H1 (cell line): ENCODE results near the gene RRAS2. TPM values are rescaled to one million over a fixed set of nuclear protein-coding genes. Genes with fewer than 3 reads are reported as not detected.

ENCODE experiments used
- CTBP2 ChIP-seq: IDR thresholded peaks from 2 replicates; pipeline ENCODE4 v1.7.0; 2011; ENCODE audit warnings: borderline replicate concordance, mild to moderate bottlenecking, moderate library complexity, mixed read lengths, low read length; ENCODE audit not compliant: insufficient read depth, insufficient read length
- PHF8 ChIP-seq: fragments of 200-600 bp; sonication (generic); conservative IDR thresholded peaks from 2 replicates; pipeline ENCODE4 v1.7.1; 2012; ENCODE audit warnings: low read depth, mild to moderate bottlenecking, inconsistent platforms, low read length, moderate library complexity
- RAD21 ChIP-seq, 2 experiments: IDR thresholded peaks in 1 of 2; conservative IDR thresholded peaks in 1 of 2; 2 replicates each; pipeline ENCODE4 v1.6.1; 2011; ENCODE audit warnings: low read depth in 2 of 2, low read length in 2 of 2, improper control_type of control experiment in 1 of 2, inconsistent platforms in 1 of 2, mild to moderate bottlenecking in 1 of 2, moderate library complexity in 1 of 2
- RFX5 ChIP-seq: IDR thresholded peaks from 2 replicates; pipeline ENCODE4 v1.6.1; 2011; ENCODE audit warnings: low read depth, low read length, improper control_type of control experiment, borderline replicate concordance
- TAF1 ChIP-seq: IDR thresholded peaks from 2 replicates; pipeline ENCODE4 v1.6.1; 2011; ENCODE audit warnings: mild to moderate bottlenecking, low read depth, low read length
- YY1 ChIP-seq: IDR thresholded peaks from 2 replicates; pipeline ENCODE4 v1.6.1; 2011; ENCODE audit warnings: low read depth, mild to moderate bottlenecking, low read length
- polyA plus RNA-seq, 7 experiments: library from polyadenylated mRNA; depleted of rRNA in 3 of 7; stranded (reverse) in 5 of 7; unstranded in 2 of 7; fragments of >200 nt in 5 of 7; fragments of 200-250 nt in 2 of 7; gene quantifications; 1 replicate in 5 of 7; 2 replicates in 1 of 7; 4 replicates in 1 of 7; pipeline versions ENCODE4 v1.2.1 to v1.2.3, GENCODE V29; 2011 to 2013; ENCODE audit warnings: missing spikeins in 2 of 7, mixed read lengths in 2 of 7
- total RNA-seq: library from RNA; stranded (reverse); fragmentation: NEBNext Ultra II Directional; extraction: Animal tissue kit (Norgen Biotek cat#: 25700); gene quantifications from 2 replicates; pipeline ENCODE4 v1.2.1, GENCODE V29; 2021
- TF ChIP-seq, protein P1 (sequence below): fragments of 300-600 bp; sonication (generic); IDR thresholded peaks from 2 replicates; pipeline ENCODE4 v1.7.1; 2012; ENCODE audit warnings: low read length, moderate library complexity, mild to moderate bottlenecking, inconsistent platforms; ENCODE audit not compliant: insufficient replicate concordance
- TF ChIP-seq, protein P2 (sequence below): IDR thresholded peaks from 2 replicates; pipeline ENCODE4 v1.6.1; 2012; ENCODE audit warnings: low read length, inconsistent platforms

RRAS2 gene
- total and polyA plus RNA-seq, 2 of the 8 experiments (the other 6 are each of a cell fraction or from before 2014, with no cell fraction given), result 72.3 to 234 TPM

DNA sequence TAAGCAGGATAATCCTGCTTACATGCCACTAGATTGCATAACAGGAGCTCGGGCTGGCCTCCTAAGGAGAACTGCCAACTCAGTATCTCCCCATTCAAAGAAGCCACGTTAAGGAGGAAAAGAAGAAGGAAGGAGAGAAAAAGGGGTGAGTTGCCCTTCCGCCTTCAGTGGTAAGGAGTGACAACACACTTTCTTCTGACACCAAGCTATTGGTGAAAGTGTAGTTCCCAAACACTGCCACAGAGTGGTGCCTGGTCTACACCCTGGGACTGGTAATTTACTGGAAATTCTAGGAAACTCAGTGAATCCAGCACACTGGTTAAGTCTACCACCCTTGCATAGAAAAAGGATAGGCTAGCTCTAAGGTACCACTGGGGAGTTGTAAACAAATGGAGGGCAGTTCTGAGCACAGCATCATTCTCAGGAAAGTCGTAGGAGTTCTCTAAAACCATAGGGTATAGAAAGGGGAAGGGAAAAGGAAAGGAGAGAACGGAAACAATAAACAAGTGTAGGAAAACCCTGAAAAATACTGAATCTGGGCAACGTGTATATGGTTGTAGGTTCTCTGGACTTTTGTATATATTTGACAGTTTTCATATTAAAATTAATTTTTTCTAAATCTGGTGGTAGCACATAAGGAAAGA lies 58.2 kb downstream of the RRAS2 start (continued):
- TF ChIP-seq, protein P1, sequence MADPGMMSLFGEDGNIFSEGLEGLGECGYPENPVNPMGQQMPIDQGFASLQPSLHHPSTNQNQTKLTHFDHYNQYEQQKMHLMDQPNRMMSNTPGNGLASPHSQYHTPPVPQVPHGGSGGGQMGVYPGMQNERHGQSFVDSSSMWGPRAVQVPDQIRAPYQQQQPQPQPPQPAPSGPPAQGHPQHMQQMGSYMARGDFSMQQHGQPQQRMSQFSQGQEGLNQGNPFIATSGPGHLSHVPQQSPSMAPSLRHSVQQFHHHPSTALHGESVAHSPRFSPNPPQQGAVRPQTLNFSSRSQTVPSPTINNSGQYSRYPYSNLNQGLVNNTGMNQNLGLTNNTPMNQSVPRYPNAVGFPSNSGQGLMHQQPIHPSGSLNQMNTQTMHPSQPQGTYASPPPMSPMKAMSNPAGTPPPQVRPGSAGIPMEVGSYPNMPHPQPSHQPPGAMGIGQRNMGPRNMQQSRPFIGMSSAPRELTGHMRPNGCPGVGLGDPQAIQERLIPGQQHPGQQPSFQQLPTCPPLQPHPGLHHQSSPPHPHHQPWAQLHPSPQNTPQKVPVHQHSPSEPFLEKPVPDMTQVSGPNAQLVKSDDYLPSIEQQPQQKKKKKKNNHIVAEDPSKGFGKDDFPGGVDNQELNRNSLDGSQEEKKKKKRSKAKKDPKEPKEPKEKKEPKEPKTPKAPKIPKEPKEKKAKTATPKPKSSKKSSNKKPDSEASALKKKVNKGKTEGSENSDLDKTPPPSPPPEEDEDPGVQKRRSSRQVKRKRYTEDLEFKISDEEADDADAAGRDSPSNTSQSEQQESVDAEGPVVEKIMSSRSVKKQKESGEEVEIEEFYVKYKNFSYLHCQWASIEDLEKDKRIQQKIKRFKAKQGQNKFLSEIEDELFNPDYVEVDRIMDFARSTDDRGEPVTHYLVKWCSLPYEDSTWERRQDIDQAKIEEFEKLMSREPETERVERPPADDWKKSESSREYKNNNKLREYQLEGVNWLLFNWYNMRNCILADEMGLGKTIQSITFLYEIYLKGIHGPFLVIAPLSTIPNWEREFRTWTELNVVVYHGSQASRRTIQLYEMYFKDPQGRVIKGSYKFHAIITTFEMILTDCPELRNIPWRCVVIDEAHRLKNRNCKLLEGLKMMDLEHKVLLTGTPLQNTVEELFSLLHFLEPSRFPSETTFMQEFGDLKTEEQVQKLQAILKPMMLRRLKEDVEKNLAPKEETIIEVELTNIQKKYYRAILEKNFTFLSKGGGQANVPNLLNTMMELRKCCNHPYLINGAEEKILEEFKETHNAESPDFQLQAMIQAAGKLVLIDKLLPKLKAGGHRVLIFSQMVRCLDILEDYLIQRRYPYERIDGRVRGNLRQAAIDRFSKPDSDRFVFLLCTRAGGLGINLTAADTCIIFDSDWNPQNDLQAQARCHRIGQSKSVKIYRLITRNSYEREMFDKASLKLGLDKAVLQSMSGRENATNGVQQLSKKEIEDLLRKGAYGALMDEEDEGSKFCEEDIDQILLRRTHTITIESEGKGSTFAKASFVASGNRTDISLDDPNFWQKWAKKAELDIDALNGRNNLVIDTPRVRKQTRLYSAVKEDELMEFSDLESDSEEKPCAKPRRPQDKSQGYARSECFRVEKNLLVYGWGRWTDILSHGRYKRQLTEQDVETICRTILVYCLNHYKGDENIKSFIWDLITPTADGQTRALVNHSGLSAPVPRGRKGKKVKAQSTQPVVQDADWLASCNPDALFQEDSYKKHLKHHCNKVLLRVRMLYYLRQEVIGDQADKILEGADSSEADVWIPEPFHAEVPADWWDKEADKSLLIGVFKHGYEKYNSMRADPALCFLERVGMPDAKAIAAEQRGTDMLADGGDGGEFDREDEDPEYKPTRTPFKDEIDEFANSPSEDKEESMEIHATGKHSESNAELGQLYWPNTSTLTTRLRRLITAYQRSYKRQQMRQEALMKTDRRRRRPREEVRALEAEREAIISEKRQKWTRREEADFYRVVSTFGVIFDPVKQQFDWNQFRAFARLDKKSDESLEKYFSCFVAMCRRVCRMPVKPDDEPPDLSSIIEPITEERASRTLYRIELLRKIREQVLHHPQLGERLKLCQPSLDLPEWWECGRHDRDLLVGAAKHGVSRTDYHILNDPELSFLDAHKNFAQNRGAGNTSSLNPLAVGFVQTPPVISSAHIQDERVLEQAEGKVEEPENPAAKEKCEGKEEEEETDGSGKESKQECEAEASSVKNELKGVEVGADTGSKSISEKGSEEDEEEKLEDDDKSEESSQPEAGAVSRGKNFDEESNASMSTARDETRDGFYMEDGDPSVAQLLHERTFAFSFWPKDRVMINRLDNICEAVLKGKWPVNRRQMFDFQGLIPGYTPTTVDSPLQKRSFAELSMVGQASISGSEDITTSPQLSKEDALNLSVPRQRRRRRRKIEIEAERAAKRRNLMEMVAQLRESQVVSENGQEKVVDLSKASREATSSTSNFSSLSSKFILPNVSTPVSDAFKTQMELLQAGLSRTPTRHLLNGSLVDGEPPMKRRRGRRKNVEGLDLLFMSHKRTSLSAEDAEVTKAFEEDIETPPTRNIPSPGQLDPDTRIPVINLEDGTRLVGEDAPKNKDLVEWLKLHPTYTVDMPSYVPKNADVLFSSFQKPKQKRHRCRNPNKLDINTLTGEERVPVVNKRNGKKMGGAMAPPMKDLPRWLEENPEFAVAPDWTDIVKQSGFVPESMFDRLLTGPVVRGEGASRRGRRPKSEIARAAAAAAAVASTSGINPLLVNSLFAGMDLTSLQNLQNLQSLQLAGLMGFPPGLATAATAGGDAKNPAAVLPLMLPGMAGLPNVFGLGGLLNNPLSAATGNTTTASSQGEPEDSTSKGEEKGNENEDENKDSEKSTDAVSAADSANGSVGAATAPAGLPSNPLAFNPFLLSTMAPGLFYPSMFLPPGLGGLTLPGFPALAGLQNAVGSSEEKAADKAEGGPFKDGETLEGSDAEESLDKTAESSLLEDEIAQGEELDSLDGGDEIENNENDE, result no peak
- TF ChIP-seq RAD21 (IDR thresholded peaks at IDR 0.05 in 1 of 2, conservative IDR thresholded peaks at IDR 0.05 in 1 of 2; ENCODE audit: low read depth in 2 of 2, low read length in 2 of 2), result peak; percentile 94 to 96
- no peak for TF ChIP-seq TAF1
- TF ChIP-seq, protein P2, sequence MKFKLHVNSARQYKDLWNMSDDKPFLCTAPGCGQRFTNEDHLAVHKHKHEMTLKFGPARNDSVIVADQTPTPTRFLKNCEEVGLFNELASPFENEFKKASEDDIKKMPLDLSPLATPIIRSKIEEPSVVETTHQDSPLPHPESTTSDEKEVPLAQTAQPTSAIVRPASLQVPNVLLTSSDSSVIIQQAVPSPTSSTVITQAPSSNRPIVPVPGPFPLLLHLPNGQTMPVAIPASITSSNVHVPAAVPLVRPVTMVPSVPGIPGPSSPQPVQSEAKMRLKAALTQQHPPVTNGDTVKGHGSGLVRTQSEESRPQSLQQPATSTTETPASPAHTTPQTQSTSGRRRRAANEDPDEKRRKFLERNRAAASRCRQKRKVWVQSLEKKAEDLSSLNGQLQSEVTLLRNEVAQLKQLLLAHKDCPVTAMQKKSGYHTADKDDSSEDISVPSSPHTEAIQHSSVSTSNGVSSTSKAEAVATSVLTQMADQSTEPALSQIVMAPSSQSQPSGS, result peak; percentile 21; the same call in 1 of the 2 replicates
- TF ChIP-seq CTBP2, result no peak
- TF ChIP-seq YY1, result peak; percentile 38; the same call in 1 of the 2 replicates
- no peak for TF ChIP-seq RFX5
- TF ChIP-seq PHF8, result no peak
